SK-N-MC (cell line): ENCODE data around the gene PLEK.
A peak's percentile ranks its signal among the peaks of the same experiment; 100 is the strongest.

Experiments used
- DNase-seq: peaks from one replicate; pipeline ENCODE4 v3.0.0-alpha.2; 2011; ENCODE audit warnings: low read depth, low spot score
- H3K27ac ChIP-seq: fragments of 200-600 bp; sonication (generic); 2 replicates; pipeline ENCODE4 v1.5.1; 2016; ENCODE audit warnings: mixed run types
- H3K36me3 ChIP-seq: fragments of 200-600 bp; sonication (generic); 2 replicates; pipeline ENCODE4 v1.6.1; 2017; ENCODE audit warnings: antibody characterized with exemption, low read length, mixed read lengths; ENCODE audit not compliant: insufficient read depth
- H3K4me3 ChIP-seq: fragments of 200-600 bp; sonication (generic); 2 replicates; pipeline ENCODE4 v1.5.1; 2016
- H3K9ac ChIP-seq: fragments of 200-600 bp; sonication (generic); 2 replicates; pipeline ENCODE4 v1.8.0; 2017; ENCODE audit warnings: mixed run types, mixed read lengths; ENCODE audit not compliant: insufficient read length
- H3K9me3 ChIP-seq: fragments of 200-600 bp; sonication (generic); 2 replicates; pipeline ENCODE4 v1.6.1; 2017; ENCODE audit warnings: low read depth, mild to moderate bottlenecking, antibody characterized with exemption, low read length, moderate library complexity, mixed read lengths
- EZH2 ChIP-seq: fragments of 200-600 bp; sonication (generic); IDR thresholded peaks from one replicate; pipeline ENCODE4 v1.6.1; 2017; ENCODE audit warnings: antibody characterized with exemption
- FOXP2 ChIP-seq: optimal IDR thresholded peaks from 2 replicates; pipeline ENCODE3; 2011; ENCODE audit warnings: mild to moderate bottlenecking, moderate library complexity; ENCODE audit not compliant: insufficient read depth; ENCODE audit errors: extremely low read length, control extremely low read depth
- POLR2AphosphoS5 ChIP-seq: IDR thresholded peaks from 2 replicates; pipeline ENCODE4 v1.6.1; 2012; ENCODE audit warnings: mild to moderate bottlenecking, low read depth, low read length, borderline replicate concordance

Gene PLEK

DNA sequence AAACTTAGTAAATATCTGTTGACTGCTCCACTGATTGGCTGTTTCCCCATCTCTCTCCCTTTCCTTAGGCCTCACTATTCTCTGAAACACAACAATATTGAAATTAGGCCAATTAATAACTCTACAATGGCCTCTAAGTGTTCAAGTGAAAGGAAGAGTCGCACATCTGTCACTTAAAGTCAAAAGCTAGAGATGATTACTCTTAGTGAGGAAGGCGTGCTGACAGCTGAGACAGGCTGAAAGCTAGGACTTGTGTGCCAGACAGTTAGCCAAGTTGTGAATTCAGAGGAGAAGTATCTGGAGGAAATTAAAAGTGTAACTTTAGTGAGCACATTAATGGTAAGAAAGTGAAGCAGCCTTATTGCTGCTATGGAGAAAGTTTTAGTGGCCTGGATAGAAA, 48.4 kb downstream of the PLEK start:
- Histone ChIP-seq H3K27ac (no peak overlapping the region), H3K9ac (no peak overlapping the region), H3K9me3 (no peaks in the 10 kb centered on the region), H3K36me3 (no peaks in the 10 kb centered on the region), H3K4me3 (no peak overlapping the region)
- DNase-seq: no peak
- TF ChIP-seq EZH2 (no peak), POLR2AphosphoS5 (no peak), FOXP2 (no peak)

DNA sequence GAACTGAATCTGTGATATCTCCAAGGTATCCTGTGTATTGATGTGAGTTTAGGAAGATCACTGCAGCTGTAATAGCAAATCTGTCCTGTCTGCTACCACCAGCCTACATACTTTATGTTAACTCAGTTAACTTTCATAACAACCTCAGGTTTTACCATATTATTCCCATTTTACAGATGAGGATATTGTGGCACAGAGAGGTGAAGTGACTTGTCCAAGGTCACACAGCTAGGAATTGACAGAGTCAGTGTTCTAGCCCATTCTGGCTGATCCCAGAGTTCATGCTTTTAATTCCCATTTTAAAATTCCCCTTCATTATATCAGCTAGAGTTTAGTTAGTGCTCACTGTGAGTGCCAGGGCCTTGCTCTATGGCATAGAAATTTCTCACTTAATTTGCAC, 49.4 kb downstream of the PLEK start:
- Histone ChIP-seq H3K27ac (no peak overlapping the region), H3K36me3 (no peaks in the 10 kb centered on the region), H3K9me3 (no peaks in the 10 kb centered on the region), H3K9ac (no peak overlapping the region), H3K4me3 (no peak overlapping the region)
- DNase-seq: no peak
- TF ChIP-seq EZH2: no peak

DNA sequence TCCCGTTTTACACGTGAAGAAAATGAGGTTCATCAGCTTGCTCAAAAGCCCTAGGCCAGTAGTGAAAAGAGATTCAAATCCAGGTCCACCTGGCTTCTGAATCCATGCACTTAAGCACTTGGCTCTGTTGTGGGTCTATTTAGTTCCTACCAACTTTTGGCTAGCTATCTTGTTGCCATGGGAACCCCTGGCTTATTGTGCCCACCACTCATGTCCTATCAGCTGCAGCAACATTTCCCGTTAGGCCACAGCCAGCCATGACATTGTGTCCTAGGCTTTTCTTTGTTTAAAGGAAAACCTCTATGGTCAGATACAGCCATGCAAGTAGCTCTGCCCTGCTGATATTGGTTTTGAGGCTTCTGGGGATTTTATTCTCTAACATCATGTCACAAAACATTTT, 49.8 kb downstream of the PLEK start:
- TF ChIP-seq POLR2AphosphoS5 (no peak), EZH2 (no peak), FOXP2 (no peak)
- no peaks in the 10 kb centered on the region for H3K9me3 ChIP-seq

DNA sequence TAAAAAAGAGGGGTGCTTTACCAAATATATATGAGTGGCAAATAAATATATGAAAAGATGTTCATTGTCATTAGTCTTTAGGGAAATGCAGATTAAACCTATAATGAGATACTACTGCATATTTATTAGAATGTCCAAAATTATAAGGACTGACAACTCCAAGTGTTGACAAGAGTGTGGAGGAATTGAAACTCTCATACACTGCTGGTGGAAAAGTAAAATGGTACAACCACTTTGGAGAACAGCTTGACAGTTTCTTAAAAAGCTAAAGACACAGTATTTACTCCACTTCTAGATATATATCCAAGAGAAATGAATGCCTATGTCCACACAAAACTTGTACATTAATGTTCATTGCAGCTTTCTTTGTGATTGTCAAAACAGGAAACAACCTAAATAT, 50.4 kb downstream of the PLEK start:
- no peak for TF ChIP-seq POLR2AphosphoS5
- no peak for TF ChIP-seq EZH2
- no peak for TF ChIP-seq FOXP2
- H3K27ac ChIP-seq: no peak overlapping the region
- no peak overlapping the region for H3K9ac ChIP-seq
- no peak overlapping the region for H3K4me3 ChIP-seq
- DNase-seq: no peak
- H3K9me3 ChIP-seq: no peaks in the 10 kb centered on the region
- no peaks in the 10 kb centered on the region for H3K36me3 ChIP-seq

More for the DNA sequence above, 49.8 kb downstream of the PLEK start:
- no peak for DNase-seq
- no peaks in the 10 kb centered on the region for H3K36me3 ChIP-seq
- no peak overlapping the region for H3K4me3 ChIP-seq
- H3K27ac ChIP-seq: no peak overlapping the region
- H3K9ac ChIP-seq: no peak overlapping the region

DNA sequence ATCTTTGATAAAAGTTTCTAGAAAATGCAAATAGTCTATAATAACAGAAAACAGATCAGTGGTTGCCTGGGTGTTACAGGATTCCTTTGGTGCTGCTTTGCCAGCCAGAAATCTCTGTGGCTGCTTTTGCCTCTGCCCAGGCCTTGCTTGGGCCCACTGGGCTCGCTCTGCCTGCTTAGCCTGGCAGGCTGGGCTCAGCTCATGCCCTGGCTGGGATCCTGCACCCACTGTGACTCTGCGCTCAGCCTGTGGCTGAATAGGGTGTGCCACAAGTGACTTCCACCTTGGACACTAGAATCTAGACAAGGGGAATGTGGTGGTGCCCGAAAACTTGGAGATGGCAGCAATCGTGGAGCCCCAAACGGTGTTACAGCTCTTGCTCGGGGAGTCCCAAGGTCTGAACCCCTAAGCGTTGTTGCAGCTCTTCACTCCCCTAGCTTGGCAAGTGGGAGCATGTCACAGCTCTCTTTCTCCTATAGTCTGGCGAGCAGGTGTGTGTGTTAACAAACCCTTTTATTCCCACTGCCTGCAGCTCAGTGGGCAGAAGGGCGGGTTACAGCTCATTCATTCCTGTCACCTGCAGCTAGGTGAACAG, 51.1 kb downstream of the PLEK start:
- TF ChIP-seq FOXP2: no peak
- Histone ChIP-seq H3K9me3 (no peaks in the 10 kb centered on the region), H3K27ac (no peak overlapping the region), H3K9ac (no peak overlapping the region), H3K36me3 (no peaks in the 10 kb centered on the region), H3K4me3 (no peak overlapping the region)
- DNase-seq: no peak

DNA sequence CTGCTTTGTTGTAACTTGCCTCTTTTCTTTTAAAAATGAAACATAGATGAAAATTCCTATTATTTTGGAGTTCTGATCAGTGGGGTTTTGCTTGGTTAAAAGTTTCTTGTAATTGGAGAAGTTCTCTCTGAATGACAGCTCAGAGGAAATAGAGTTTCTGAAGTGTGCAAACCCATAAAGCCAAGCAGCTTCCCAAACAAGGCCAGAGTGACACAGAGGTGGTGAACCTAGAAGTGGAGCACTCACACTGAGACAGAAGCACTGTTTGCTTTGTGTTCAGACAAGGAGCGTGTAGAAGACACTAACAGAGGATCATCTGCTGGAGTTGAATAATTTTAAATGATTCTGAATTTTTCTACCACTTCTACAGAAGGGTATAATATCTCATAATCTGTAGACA, 52.8 kb downstream of the PLEK start:
- Histone ChIP-seq H3K36me3 (no peaks in the 10 kb centered on the region), H3K9ac (no peak overlapping the region), H3K4me3 (no peak overlapping the region), H3K27ac (no peak overlapping the region), H3K9me3 (no peaks in the 10 kb centered on the region)
- TF ChIP-seq FOXP2 (no peak), EZH2 (no peak), POLR2AphosphoS5 (no peak)
- no peak for DNase-seq

DNA sequence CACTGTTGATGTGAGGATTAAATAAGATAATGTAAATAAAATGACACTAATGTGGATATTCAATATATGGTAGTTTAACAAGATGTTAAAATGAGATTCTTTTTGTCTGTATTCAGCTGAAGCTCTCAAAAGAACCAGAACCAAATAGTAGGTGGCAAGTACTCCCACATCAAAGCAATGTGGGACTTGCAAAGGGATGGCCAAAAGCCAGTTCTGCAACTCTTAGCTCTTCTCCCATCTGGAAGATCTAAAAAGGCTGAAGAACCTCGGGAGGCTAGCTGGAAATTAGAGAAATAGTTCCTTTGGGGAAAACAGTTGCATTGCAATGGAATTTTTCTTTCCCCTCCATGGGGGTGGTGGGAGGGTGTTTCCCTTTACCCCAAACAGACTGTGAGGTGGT, 53.3 kb downstream of the PLEK start:
- Histone ChIP-seq H3K4me3 (no peak overlapping the region), H3K27ac (no peak overlapping the region), H3K36me3 (no peaks in the 10 kb centered on the region), H3K9ac (no peak overlapping the region), H3K9me3 (no peaks in the 10 kb centered on the region)
- DNase-seq: no peak
- no peak for TF ChIP-seq FOXP2
- no peak for TF ChIP-seq POLR2AphosphoS5
- no peak for TF ChIP-seq EZH2

DNA sequence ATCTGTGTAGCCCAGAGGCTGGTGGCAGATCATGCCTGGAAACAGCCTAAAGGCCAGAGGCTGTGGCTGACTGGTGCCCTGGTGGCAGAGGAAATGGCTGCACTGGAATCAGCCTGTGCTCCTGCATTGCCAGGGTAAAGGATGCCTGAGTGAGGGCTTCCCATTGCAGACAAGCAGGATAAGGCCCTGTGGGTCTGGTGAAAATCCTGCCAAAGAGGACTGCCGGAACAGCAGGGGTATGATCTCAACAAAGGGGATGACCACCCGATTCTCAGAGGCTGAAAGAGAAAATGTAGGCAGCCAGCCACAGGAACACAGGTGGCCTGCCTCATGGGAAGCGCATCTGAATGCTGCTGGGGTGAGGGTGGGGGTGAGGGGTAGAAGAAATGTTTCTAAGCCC, 53.8 kb downstream of the PLEK start:
- no peak overlapping the region for H3K27ac ChIP-seq

DNA sequence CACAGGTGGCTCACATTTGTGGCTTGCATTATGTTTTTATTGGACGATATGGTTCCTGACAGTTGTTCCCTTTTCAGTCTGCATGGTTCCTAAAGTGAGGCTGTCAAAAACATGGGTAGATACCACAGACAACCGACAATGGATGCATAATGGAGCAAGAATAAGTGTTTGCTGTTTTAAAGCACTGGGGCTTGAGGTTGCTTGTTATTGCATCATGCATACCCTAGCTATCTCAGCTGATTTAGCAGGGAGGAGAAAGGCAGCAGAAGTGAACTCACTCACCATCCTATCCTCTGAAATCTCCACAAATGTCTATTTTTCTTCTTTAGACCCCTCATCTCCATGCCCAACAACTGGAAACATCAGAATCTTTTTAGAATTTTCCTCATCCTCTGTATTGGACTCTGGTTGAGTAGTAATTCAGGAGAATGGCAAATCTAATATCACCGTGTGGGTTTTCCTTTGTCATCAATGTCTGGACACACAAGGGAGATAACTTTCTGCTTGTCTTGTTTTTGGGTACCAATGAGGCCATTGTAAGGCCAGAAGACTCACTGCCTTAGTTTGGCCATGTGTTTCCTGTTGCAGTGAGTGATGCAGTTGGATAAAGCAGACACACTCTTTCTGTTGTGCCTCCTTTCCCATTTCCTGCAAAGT, 55.3 kb downstream of the PLEK start:
- peak; percentile 42 for DNase-seq
- Histone ChIP-seq H3K9me3 (no peaks in the 10 kb centered on the region), H3K4me3 (no peak overlapping the region), H3K9ac (peak overlapping the region; percentile 56), H3K36me3 (no peaks in the 10 kb centered on the region), H3K27ac (peak overlapping the region; percentile 62; the same call in 1 of the 2 replicates)
- TF ChIP-seq POLR2AphosphoS5 (no peak), FOXP2 (no peak), EZH2 (no peak)

More for the DNA sequence above, 53.8 kb downstream of the PLEK start:
- Histone ChIP-seq H3K36me3 (no peaks in the 10 kb centered on the region), H3K4me3 (no peak overlapping the region), H3K9ac (no peak overlapping the region), H3K9me3 (no peaks in the 10 kb centered on the region)
- DNase-seq: no peak
- no peak for TF ChIP-seq POLR2AphosphoS5
- no peak for TF ChIP-seq EZH2
- no peak for TF ChIP-seq FOXP2
